ENCODE measurements around the gene NANS.
A peak's percentile ranks its signal among the peaks of the same experiment; 100 is the strongest.

Gene NANS

DNA sequence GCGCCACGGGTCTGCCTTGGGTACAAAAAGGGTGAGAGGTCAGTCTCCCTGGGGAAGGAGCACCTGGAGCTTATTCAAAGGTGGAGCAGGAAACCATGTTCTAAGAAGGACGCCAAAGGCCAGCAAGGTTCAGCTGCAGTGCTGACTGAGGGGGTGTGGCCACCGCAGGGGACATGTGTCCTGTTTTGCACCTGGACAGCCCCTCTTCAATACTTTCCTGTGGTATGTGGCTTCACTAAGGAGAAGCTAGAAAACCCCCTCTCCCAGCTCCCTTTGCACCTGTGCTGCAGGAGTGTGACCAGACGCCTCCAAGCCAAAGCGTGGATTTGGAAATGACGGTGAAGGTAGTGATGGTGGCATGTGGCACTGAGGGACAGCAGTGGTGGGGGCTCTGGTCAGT is 38.9 kb downstream of the NANS start:
- H3K27me3 ChIP-seq (ENCODE audit: control insufficient read depth in 2 of 2, insufficient read depth in 2 of 2, low read length in 2 of 2) = no peaks in the 10 kb centered on the region
- H3K4me1 ChIP-seq (ENCODE audit: control insufficient read depth in 2 of 2, insufficient read depth in 2 of 2, low read length in 2 of 2) = peaks cover 3 to 15% of the 10 kb centered on the region in 2 donors
- H3K4me3 ChIP-seq (ENCODE audit: low read length in 2 of 2) = no peak overlapping the region
- H3K9ac ChIP-seq (ENCODE audit: low read depth in 1 of 2, low read length in 2 of 2) = no peak overlapping the region
- H3K27ac ChIP-seq (ENCODE audit: low read depth in 2 of 2, low read length in 2 of 2) = no peak overlapping the region
- peaks cover 28 to 46% of the 10 kb centered on the region in 2 donors for H3K36me3 ChIP-seq (ENCODE audit: control insufficient read depth in 2 of 2, insufficient read depth in 2 of 2, low read length in 2 of 2)
- H3K9me3 ChIP-seq (ENCODE audit: control insufficient read depth in 2 of 2, low read length in 2 of 2) = no peaks in the 10 kb centered on the region

DNA sequence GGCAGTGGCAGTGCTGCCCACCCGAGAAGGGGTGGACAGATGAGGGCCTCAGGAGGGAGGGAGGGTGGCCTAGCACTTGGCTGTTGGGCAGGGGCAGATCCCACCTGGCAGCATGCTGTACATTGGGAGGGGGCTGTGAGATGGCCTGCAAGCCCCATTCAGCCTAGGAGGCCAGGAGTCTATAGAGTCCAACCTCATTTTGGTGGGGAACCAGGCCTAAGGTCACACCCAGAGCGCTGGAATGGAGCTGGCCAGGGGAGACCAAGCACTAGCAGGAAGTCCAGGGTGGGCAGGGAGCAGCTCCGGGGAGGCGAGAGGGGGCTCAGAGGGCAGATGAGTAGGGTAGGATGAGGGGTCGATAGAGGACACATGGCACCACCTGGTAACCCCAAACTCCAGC is 39.6 kb downstream of the NANS start:
- Histone ChIP-seq H3K27me3 (ENCODE audit: control insufficient read depth in 2 of 2, insufficient read depth in 2 of 2, low read length in 2 of 2) (no peaks in the 10 kb centered on the region), H3K4me3 (ENCODE audit: low read length in 2 of 2) (no peak overlapping the region), H3K9ac (ENCODE audit: low read depth in 1 of 2, low read length in 2 of 2) (no peak overlapping the region), H3K9me3 (ENCODE audit: control insufficient read depth in 2 of 2, low read length in 2 of 2) (no peaks in the 10 kb centered on the region), H3K27ac (ENCODE audit: low read depth in 2 of 2, low read length in 2 of 2) (no peak overlapping the region), H3K36me3 (ENCODE audit: control insufficient read depth in 2 of 2, insufficient read depth in 2 of 2, low read length in 2 of 2) (peaks cover 28 to 46% of the 10 kb centered on the region in 2 donors), H3K4me1 (ENCODE audit: control insufficient read depth in 2 of 2, insufficient read depth in 2 of 2, low read length in 2 of 2) (peaks cover 3 to 17% of the 10 kb centered on the region in 2 donors)

DNA sequence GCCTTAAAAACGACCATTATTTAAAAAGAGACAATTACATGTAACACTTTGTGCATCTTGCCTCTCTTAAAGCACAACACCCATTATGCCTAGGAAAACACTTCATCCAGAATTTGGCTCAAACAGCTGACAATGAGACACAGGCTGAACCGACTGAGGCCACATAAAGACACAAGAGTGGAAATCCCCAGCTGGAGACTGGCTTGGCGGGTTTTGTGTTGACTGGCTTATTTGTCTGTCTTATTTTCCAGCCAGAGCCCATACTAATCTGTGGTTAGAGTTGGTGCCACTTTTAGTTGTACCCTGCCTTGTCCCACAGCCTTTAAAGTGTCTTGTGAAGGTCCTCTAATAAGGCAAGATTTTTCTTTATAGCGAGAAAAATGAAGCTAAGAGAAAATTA is 41.3 kb downstream of the NANS start:
- peaks cover 6 to 17% of the 10 kb centered on the region in 2 donors for H3K4me1 ChIP-seq (ENCODE audit: control insufficient read depth in 2 of 2, insufficient read depth in 2 of 2, low read length in 2 of 2)
- H3K27me3 ChIP-seq (ENCODE audit: control insufficient read depth in 2 of 2, insufficient read depth in 2 of 2, low read length in 2 of 2) = no peaks in the 10 kb centered on the region
- H3K4me3 ChIP-seq (ENCODE audit: low read length in 2 of 2) = no peak overlapping the region
- H3K9ac ChIP-seq (ENCODE audit: low read depth in 1 of 2, low read length in 2 of 2) = no peak overlapping the region
- no peaks in the 10 kb centered on the region for H3K9me3 ChIP-seq (ENCODE audit: control insufficient read depth in 2 of 2, low read length in 2 of 2)
- no peak overlapping the region for H3K27ac ChIP-seq (ENCODE audit: low read depth in 2 of 2, low read length in 2 of 2)
- peaks cover 28 to 43% of the 10 kb centered on the region in 2 donors for H3K36me3 ChIP-seq (ENCODE audit: control insufficient read depth in 2 of 2, insufficient read depth in 2 of 2, low read length in 2 of 2)

GRCh38 chr9:98099346-98099745 is 42.8 kb downstream of the NANS start:
- peak overlapping the region in 1 of 2 donors; percentile 48 for H3K27ac ChIP-seq (ENCODE audit: low read depth in 2 of 2, low read length in 2 of 2)
- H3K36me3 ChIP-seq (ENCODE audit: control insufficient read depth in 2 of 2, insufficient read depth in 2 of 2, low read length in 2 of 2) = peaks cover 23 to 35% of the 10 kb centered on the region in 2 donors
- H3K27me3 ChIP-seq (ENCODE audit: control insufficient read depth in 2 of 2, insufficient read depth in 2 of 2, low read length in 2 of 2) = no peaks in the 10 kb centered on the region

GRCh38 chr9:98099898-98100297 is 43.4 kb downstream of the NANS start:
- Histone ChIP-seq H3K27ac (ENCODE audit: low read depth in 2 of 2, low read length in 2 of 2) (peak overlapping the region; percentile 14 to 48), H3K36me3 (ENCODE audit: control insufficient read depth in 2 of 2, insufficient read depth in 2 of 2, low read length in 2 of 2) (peaks cover 21 to 33% of the 10 kb centered on the region in 2 donors)

More at GRCh38 chr9:98099346-98099745, 42.8 kb downstream of the NANS start:
- Histone ChIP-seq H3K9me3 (ENCODE audit: control insufficient read depth in 2 of 2, low read length in 2 of 2) (no peaks in the 10 kb centered on the region), H3K4me3 (ENCODE audit: low read length in 2 of 2) (no peak overlapping the region), H3K4me1 (ENCODE audit: control insufficient read depth in 2 of 2, insufficient read depth in 2 of 2, low read length in 2 of 2) (peaks cover 6 to 13% of the 10 kb centered on the region in 2 donors), H3K9ac (ENCODE audit: low read depth in 1 of 2, low read length in 2 of 2) (peak overlapping the region in 1 of 2 donors; percentile 47)

DNA sequence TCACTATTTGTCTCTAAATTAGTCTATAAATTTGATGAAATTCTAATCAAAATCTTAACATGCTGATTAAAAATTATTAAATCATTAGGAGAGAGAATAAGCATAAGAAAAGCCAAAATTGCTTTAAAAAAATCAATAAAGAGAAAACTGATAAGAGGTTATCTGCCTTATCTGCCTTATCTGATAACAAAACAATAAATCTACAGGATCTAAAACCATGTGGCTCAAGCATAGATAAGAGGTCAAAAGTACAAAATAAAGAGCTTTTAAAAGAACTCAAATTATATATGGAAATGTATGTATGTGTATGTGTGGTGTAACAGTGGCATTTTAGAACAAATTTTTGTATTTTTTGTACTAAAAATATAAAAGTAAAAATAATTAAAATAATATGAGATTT is 43.9 kb downstream of the NANS start:
- Histone ChIP-seq H3K27ac (ENCODE audit: low read depth in 2 of 2, low read length in 2 of 2) (peak overlapping the region; percentile 14 to 47), H3K4me1 (ENCODE audit: control insufficient read depth in 2 of 2, insufficient read depth in 2 of 2, low read length in 2 of 2) (peaks cover 6 to 13% of the 10 kb centered on the region in 2 donors), H3K9ac (ENCODE audit: low read depth in 1 of 2, low read length in 2 of 2) (peak overlapping the region in 1 of 2 donors; percentile 47), H3K9me3 (ENCODE audit: control insufficient read depth in 2 of 2, low read length in 2 of 2) (no peaks in the 10 kb centered on the region), H3K27me3 (ENCODE audit: control insufficient read depth in 2 of 2, insufficient read depth in 2 of 2, low read length in 2 of 2) (no peaks in the 10 kb centered on the region), H3K36me3 (ENCODE audit: control insufficient read depth in 2 of 2, insufficient read depth in 2 of 2, low read length in 2 of 2) (peaks cover 21 to 34% of the 10 kb centered on the region in 2 donors), H3K4me3 (ENCODE audit: low read length in 2 of 2) (no peak overlapping the region)

More at GRCh38 chr9:98099898-98100297, 43.4 kb downstream of the NANS start:
- Histone ChIP-seq H3K27me3 (ENCODE audit: control insufficient read depth in 2 of 2, insufficient read depth in 2 of 2, low read length in 2 of 2) (no peaks in the 10 kb centered on the region), H3K4me3 (ENCODE audit: low read length in 2 of 2) (no peak overlapping the region), H3K9ac (ENCODE audit: low read depth in 1 of 2, low read length in 2 of 2) (peak overlapping the region in 1 of 2 donors; percentile 47), H3K9me3 (ENCODE audit: control insufficient read depth in 2 of 2, low read length in 2 of 2) (no peaks in the 10 kb centered on the region), H3K4me1 (ENCODE audit: control insufficient read depth in 2 of 2, insufficient read depth in 2 of 2, low read length in 2 of 2) (peaks cover 6 to 13% of the 10 kb centered on the region in 2 donors)

DNA sequence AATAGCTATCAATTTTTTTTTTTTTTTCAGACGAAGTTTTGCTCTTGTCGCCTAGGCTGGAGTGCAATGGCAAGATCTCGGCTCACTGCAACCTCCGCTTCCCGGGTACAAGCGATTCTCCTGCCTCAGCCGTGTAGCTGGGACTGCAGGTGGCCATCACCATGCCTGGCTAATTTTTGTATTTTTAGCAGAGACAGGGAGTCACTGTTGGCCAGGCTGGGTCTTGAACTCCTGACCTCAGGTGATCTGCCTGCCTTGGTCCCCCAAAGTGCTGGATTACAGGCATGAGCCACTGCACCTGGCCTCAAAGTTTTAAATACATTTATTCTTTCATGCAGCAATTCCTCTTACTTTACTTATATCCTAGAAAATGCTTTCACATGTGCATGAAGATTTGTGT is 44.9 kb downstream of the NANS start:
- Histone ChIP-seq H3K36me3 (ENCODE audit: control insufficient read depth in 2 of 2, insufficient read depth in 2 of 2, low read length in 2 of 2) (peaks cover 23 to 33% of the 10 kb centered on the region in 2 donors), H3K27me3 (ENCODE audit: control insufficient read depth in 2 of 2, insufficient read depth in 2 of 2, low read length in 2 of 2) (no peaks in the 10 kb centered on the region), H3K4me1 (ENCODE audit: control insufficient read depth in 2 of 2, insufficient read depth in 2 of 2, low read length in 2 of 2) (peaks cover 6 to 13% of the 10 kb centered on the region in 2 donors), H3K4me3 (ENCODE audit: low read length in 2 of 2) (no peak overlapping the region), H3K9ac (ENCODE audit: low read depth in 1 of 2, low read length in 2 of 2) (no peak overlapping the region), H3K27ac (ENCODE audit: low read depth in 2 of 2, low read length in 2 of 2) (peak overlapping the region; percentile 20 to 48), H3K9me3 (ENCODE audit: control insufficient read depth in 2 of 2, low read length in 2 of 2) (no peaks in the 10 kb centered on the region)

GRCh38 chr9:98101868-98102273 is 45.3 kb downstream of the NANS start:
- Histone ChIP-seq H3K27me3 (ENCODE audit: control insufficient read depth in 2 of 2, insufficient read depth in 2 of 2, low read length in 2 of 2) (no peaks in the 10 kb centered on the region), H3K4me1 (ENCODE audit: control insufficient read depth in 2 of 2, insufficient read depth in 2 of 2, low read length in 2 of 2) (peaks cover 6 to 13% of the 10 kb centered on the region in 2 donors), H3K36me3 (ENCODE audit: control insufficient read depth in 2 of 2, insufficient read depth in 2 of 2, low read length in 2 of 2) (peaks cover 21 to 35% of the 10 kb centered on the region in 2 donors), H3K4me3 (ENCODE audit: low read length in 2 of 2) (no peak overlapping the region), H3K9ac (ENCODE audit: low read depth in 1 of 2, low read length in 2 of 2) (no peak overlapping the region), H3K27ac (ENCODE audit: low read depth in 2 of 2, low read length in 2 of 2) (peak overlapping the region in 1 of 2 donors; percentile 41), H3K9me3 (ENCODE audit: control insufficient read depth in 2 of 2, low read length in 2 of 2) (no peaks in the 10 kb centered on the region)

- Histone ChIP-seq H3K9ac (ENCODE audit: low read depth in 1 of 2, low read length in 2 of 2) (no peak overlapping the region), H3K36me3 (ENCODE audit: control insufficient read depth in 2 of 2, insufficient read depth in 2 of 2, low read length in 2 of 2) (peaks cover 12 to 25% of the 10 kb centered on the region in 2 donors), H3K27me3 (ENCODE audit: control insufficient read depth in 2 of 2, insufficient read depth in 2 of 2, low read length in 2 of 2) (no peaks in the 10 kb centered on the region), H3K27ac (ENCODE audit: low read depth in 2 of 2, low read length in 2 of 2) (peak overlapping the region; percentile 40 to 43), H3K9me3 (ENCODE audit: control insufficient read depth in 2 of 2, low read length in 2 of 2) (no peaks in the 10 kb centered on the region), H3K4me1 (ENCODE audit: control insufficient read depth in 2 of 2, insufficient read depth in 2 of 2, low read length in 2 of 2) (peaks cover 6 to 10% of the 10 kb centered on the region in 2 donors), H3K4me3 (ENCODE audit: low read length in 2 of 2) (no peak overlapping the region)
These were observed 47.9 kb downstream of the NANS start for GRCh38 chr9:98104445-98104881.

DNA sequence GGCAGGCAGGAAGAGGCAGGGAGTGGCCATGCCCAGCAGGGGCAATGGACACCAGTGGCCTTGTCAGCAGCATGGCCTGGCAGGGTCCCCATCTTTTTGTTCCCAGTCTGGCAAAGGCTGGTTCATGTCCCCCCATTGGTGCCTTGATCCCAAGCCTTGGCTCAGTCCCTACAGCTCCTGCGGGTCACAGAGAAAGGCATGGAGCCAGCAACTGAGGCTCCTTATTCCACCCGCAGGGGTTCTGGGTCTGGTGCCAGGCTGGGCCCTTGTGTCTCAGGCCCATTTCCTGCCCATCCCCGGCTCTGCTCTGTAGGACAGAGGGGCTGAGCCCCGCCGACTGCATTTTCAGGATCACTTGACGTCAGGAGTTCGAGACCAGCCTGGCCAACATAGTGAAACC is 48.5 kb downstream of the NANS start:
- Histone ChIP-seq H3K4me1 (ENCODE audit: control insufficient read depth in 2 of 2, insufficient read depth in 2 of 2, low read length in 2 of 2) (peaks cover 3 to 5% of the 10 kb centered on the region in 2 donors), H3K27ac (ENCODE audit: low read depth in 2 of 2, low read length in 2 of 2) (peak overlapping the region; percentile 40 to 43), H3K9me3 (ENCODE audit: control insufficient read depth in 2 of 2, low read length in 2 of 2) (no peaks in the 10 kb centered on the region), H3K4me3 (ENCODE audit: low read length in 2 of 2) (no peak overlapping the region), H3K9ac (ENCODE audit: low read depth in 1 of 2, low read length in 2 of 2) (no peak overlapping the region), H3K36me3 (ENCODE audit: control insufficient read depth in 2 of 2, insufficient read depth in 2 of 2, low read length in 2 of 2) (peaks cover 16 to 26% of the 10 kb centered on the region in 2 donors), H3K27me3 (ENCODE audit: control insufficient read depth in 2 of 2, insufficient read depth in 2 of 2, low read length in 2 of 2) (no peaks in the 10 kb centered on the region)

Data from mucosa of rectum (tissue), 2 donors.